HG03342 (cell line): Measurements from ENCODE around the gene PDZD7.

ENCODE experiments used
- ATAC-seq: cut with Tn5 transposase; IDR thresholded peaks from one replicate; pipeline ENCODE4 v1.9.1; 2021; ENCODE audit warnings: mild to moderate bottlenecking, moderate library complexity; ENCODE audit not compliant: unreplicated experiment

Gene PDZD7

GRCh38 chr10:100969187-100970075 lies 61.5 kb downstream of the PDZD7 start, which contains the start of gene SEMA4G:
TSS of gene SEMA4G (plus strand) at chr10:100969504. CDS start at chr10:100972913, 3,409 bp downstream.
- no peak for ATAC-seq

- no peak for ATAC-seq
Observed at GRCh38 chr10:100968863-100969186, 62.1 kb downstream of the PDZD7 start.

GRCh38 chr10:100968062-100968736 lies 62.7 kb downstream of the PDZD7 start:
- ATAC-seq, result no peak

GRCh38 chr10:100967332-100967731 lies 63.6 kb downstream of the PDZD7 start:
- ATAC-seq, result no peak

- ATAC-seq, result no peak
Observed at GRCh38 chr10:100966887-100967286, 64.0 kb downstream of the PDZD7 start.

GRCh38 chr10:100965820-100966219 lies 65.1 kb downstream of the PDZD7 start:
- ATAC-seq, result no peak

- no peak for ATAC-seq
Observed at GRCh38 chr10:100963826-100964225, 67.1 kb downstream of the PDZD7 start.

- ATAC-seq, result no peak
Observed at GRCh38 chr10:100962351-100963080, 68.4 kb downstream of the PDZD7 start.

- ATAC-seq, result no peak
Observed at GRCh38 chr10:100960251-100960650, 70.7 kb downstream of the PDZD7 start.
